ENCODE results near the gene SNX10. TPM values are rescaled to one million over a fixed set of nuclear protein-coding genes. Genes with fewer than 3 reads are reported as not detected.

SNX10 gene
- total RNA-seq, 2 experiments from 2014 or later = 31.6 to 33.0 TPM

- H3K9me3 Mint-ChIP-seq = no peaks in the 10 kb centered on the region
- peaks cover 36% of the 10 kb centered on the region for H3K27me3 Mint-ChIP-seq
- peaks cover 3% of the 10 kb centered on the region for H3K4me1 Mint-ChIP-seq
- no peaks in the 10 kb centered on the region for H3K36me3 Mint-ChIP-seq
- no peak overlapping the region for H3K4me3 Mint-ChIP-seq
- no peak for DNase-seq
- H3K27ac Mint-ChIP-seq = no peak overlapping the region
Observed at GRCh38 chr7:26385240-26385639, 93.6 kb downstream of the SNX10 start.

- Mint-ChIP-seq H3K27ac (no peak overlapping the region), H3K4me3 (no peak overlapping the region), H3K4me1 (peaks cover 3% of the 10 kb centered on the region), H3K27me3 (peaks cover 40% of the 10 kb centered on the region), H3K36me3 (no peaks in the 10 kb centered on the region), H3K9me3 (no peaks in the 10 kb centered on the region)
- no peak for DNase-seq
Observed at GRCh38 chr7:26387731-26388130, 96.1 kb downstream of the SNX10 start.

- peaks cover 42% of the 10 kb centered on the region for H3K27me3 Mint-ChIP-seq
- H3K36me3 Mint-ChIP-seq = no peaks in the 10 kb centered on the region
- H3K27ac Mint-ChIP-seq = no peak overlapping the region
- peaks cover 3% of the 10 kb centered on the region for H3K4me1 Mint-ChIP-seq
- no peak for DNase-seq
- no peak overlapping the region for H3K4me3 Mint-ChIP-seq
- H3K9me3 Mint-ChIP-seq = no peaks in the 10 kb centered on the region
Observed at GRCh38 chr7:26388256-26388655, 96.6 kb downstream of the SNX10 start.

GRCh38 chr7:26390016-26390415, 98.4 kb downstream of the SNX10 start:
- Mint-ChIP-seq H3K4me1 (peaks cover 3% of the 10 kb centered on the region), H3K27ac (no peak overlapping the region), H3K9me3 (no peaks in the 10 kb centered on the region), H3K27me3 (peaks cover 47% of the 10 kb centered on the region), H3K4me3 (no peak overlapping the region), H3K36me3 (no peaks in the 10 kb centered on the region)
- DNase-seq = no peak

GRCh38 chr7:26393818-26394217, 102.2 kb downstream of the SNX10 start:
- H3K27ac Mint-ChIP-seq = no peak overlapping the region
- no peak overlapping the region for H3K4me3 Mint-ChIP-seq
- peaks cover 62% of the 10 kb centered on the region for H3K27me3 Mint-ChIP-seq

GRCh38 chr7:26397332-26397731, 105.7 kb downstream of the SNX10 start:
- no peak for DNase-seq
- Mint-ChIP-seq H3K4me3 (no peak overlapping the region), H3K36me3 (no peaks in the 10 kb centered on the region), H3K27me3 (peaks cover 65% of the 10 kb centered on the region), H3K4me1 (peaks cover 15% of the 10 kb centered on the region), H3K9me3 (no peaks in the 10 kb centered on the region), H3K27ac (no peak overlapping the region)

More at GRCh38 chr7:26393818-26394217, 102.2 kb downstream of the SNX10 start:
- no peaks in the 10 kb centered on the region for H3K36me3 Mint-ChIP-seq
- peaks cover 6% of the 10 kb centered on the region for H3K4me1 Mint-ChIP-seq
- DNase-seq = no peak
- H3K9me3 Mint-ChIP-seq = no peaks in the 10 kb centered on the region

- Mint-ChIP-seq H3K36me3 (no peaks in the 10 kb centered on the region), H3K27ac (no peak overlapping the region), H3K27me3 (peaks cover 65% of the 10 kb centered on the region), H3K9me3 (no peaks in the 10 kb centered on the region), H3K4me3 (peak overlapping the region; percentile 73), H3K4me1 (peaks cover 15% of the 10 kb centered on the region)
- DNase-seq = peak; percentile 44
Observed at GRCh38 chr7:26397796-26398426, 106.2 kb downstream of the SNX10 start.

GRCh38 chr7:26398427-26398755, 106.7 kb downstream of the SNX10 start:
- H3K27me3 Mint-ChIP-seq = peaks cover 62% of the 10 kb centered on the region

GRCh38 chr7:26398756-26399509, 107.3 kb downstream of the SNX10 start:
- H3K9me3 Mint-ChIP-seq = no peaks in the 10 kb centered on the region
- H3K27me3 Mint-ChIP-seq = peaks cover 61% of the 10 kb centered on the region
- peak; percentile 48 for DNase-seq
- H3K4me1 Mint-ChIP-seq = peaks cover 15% of the 10 kb centered on the region
- H3K27ac Mint-ChIP-seq = peak overlapping the region; percentile 89
- no peaks in the 10 kb centered on the region for H3K36me3 Mint-ChIP-seq
- peak overlapping the region; percentile 96 for H3K4me3 Mint-ChIP-seq

More at GRCh38 chr7:26398427-26398755, 106.7 kb downstream of the SNX10 start:
- H3K36me3 Mint-ChIP-seq = no peaks in the 10 kb centered on the region
- no peak overlapping the region for H3K27ac Mint-ChIP-seq
- no peaks in the 10 kb centered on the region for H3K9me3 Mint-ChIP-seq
- no peak for DNase-seq
- peaks cover 15% of the 10 kb centered on the region for H3K4me1 Mint-ChIP-seq
- peak overlapping the region; percentile 73 for H3K4me3 Mint-ChIP-seq

GRCh38 chr7:26399736-26400135, 108.1 kb downstream of the SNX10 start:
- H3K4me1 Mint-ChIP-seq = peaks cover 15% of the 10 kb centered on the region
- H3K9me3 Mint-ChIP-seq = no peaks in the 10 kb centered on the region
- no peaks in the 10 kb centered on the region for H3K36me3 Mint-ChIP-seq
- peaks cover 60% of the 10 kb centered on the region for H3K27me3 Mint-ChIP-seq
- no peak for DNase-seq
- H3K27ac Mint-ChIP-seq = no peak overlapping the region
- no peak overlapping the region for H3K4me3 Mint-ChIP-seq

GRCh38 chr7:26403640-26404039, 112.0 kb downstream of the SNX10 start:
- peaks cover 39% of the 10 kb centered on the region for H3K27me3 Mint-ChIP-seq
- H3K4me3 Mint-ChIP-seq = no peak overlapping the region
- H3K27ac Mint-ChIP-seq = no peak overlapping the region
- H3K36me3 Mint-ChIP-seq = no peaks in the 10 kb centered on the region
- DNase-seq = no peak
- no peaks in the 10 kb centered on the region for H3K9me3 Mint-ChIP-seq
- H3K4me1 Mint-ChIP-seq = peaks cover 10% of the 10 kb centered on the region

- Mint-ChIP-seq H3K27me3 (peaks cover 31% of the 10 kb centered on the region), H3K27ac (no peak overlapping the region), H3K4me3 (no peak overlapping the region), H3K9me3 (no peaks in the 10 kb centered on the region), H3K36me3 (no peaks in the 10 kb centered on the region), H3K4me1 (peaks cover 3% of the 10 kb centered on the region)
- DNase-seq = no peak
Observed at GRCh38 chr7:26404189-26404996, 112.7 kb downstream of the SNX10 start.

- Mint-ChIP-seq H3K4me3 (no peak overlapping the region), H3K27ac (no peak overlapping the region), H3K9me3 (no peaks in the 10 kb centered on the region), H3K36me3 (no peaks in the 10 kb centered on the region), H3K27me3 (peaks cover 20% of the 10 kb centered on the region), H3K4me1 (no peaks in the 10 kb centered on the region)
- DNase-seq = no peak
Observed at GRCh38 chr7:26406433-26406832, 114.8 kb downstream of the SNX10 start.

GRCh38 chr7:26409661-26410547, 118.2 kb downstream of the SNX10 start:
- no peak for DNase-seq
- peaks cover 12% of the 10 kb centered on the region for H3K27me3 Mint-ChIP-seq
- H3K4me1 Mint-ChIP-seq = no peaks in the 10 kb centered on the region
- H3K36me3 Mint-ChIP-seq = no peaks in the 10 kb centered on the region
- no peaks in the 10 kb centered on the region for H3K9me3 Mint-ChIP-seq
- no peak overlapping the region for H3K27ac Mint-ChIP-seq
- H3K4me3 Mint-ChIP-seq = no peak overlapping the region

All from activated naive CD8-positive, alpha-beta T cell treated with anti-CD3 and anti-CD28 coated beads for 36 hours (primary cell).